Esophagus (tissue), 2 donors: ENCODE measurements around the gene CRMP1. TPM values are rescaled to one million over a fixed set of nuclear protein-coding genes. Genes with fewer than 3 reads are reported as not detected.

ENCODE experiments used
- H3K27ac ChIP-seq, 2 donors: one replicate each; pipeline ENCODE4 v1.5.1; 2013; ENCODE audit warnings: low read depth in 2 of 2, mild to moderate bottlenecking in 2 of 2, inconsistent platforms in 1 of 2, low read length in 1 of 2, moderate library complexity in 1 of 2
- H3K27me3 ChIP-seq, 2 donors: one replicate each; pipeline ENCODE4 v1.6.1; 2013; ENCODE audit warnings: low read length in 2 of 2, control low read depth in 1 of 2, mild to moderate bottlenecking in 1 of 2; ENCODE audit not compliant: insufficient read depth in 2 of 2, control insufficient read depth in 1 of 2
- H3K36me3 ChIP-seq, 2 donors: one replicate each; pipeline ENCODE4 v1.6.1; 2013; ENCODE audit warnings: low read length in 1 of 2; ENCODE audit not compliant: control insufficient read depth in 2 of 2, insufficient read depth in 2 of 2
- H3K4me1 ChIP-seq, 2 donors: one replicate each; pipeline ENCODE4 v1.6.1; 2013; ENCODE audit warnings: low read length in 1 of 2; ENCODE audit not compliant: control insufficient read depth in 2 of 2, insufficient read depth in 2 of 2
- H3K4me3 ChIP-seq, 2 donors: one replicate each; pipeline ENCODE4 v1.5.1; 2013; ENCODE audit warnings: low read length in 2 of 2, mild to moderate bottlenecking in 2 of 2, low read depth in 1 of 2, moderate library complexity in 1 of 2
- H3K9me3 ChIP-seq, 2 donors: one replicate each; pipeline ENCODE4 v1.6.1; 2013; ENCODE audit warnings: mild to moderate bottlenecking in 2 of 2, low read depth in 1 of 2, low read length in 1 of 2, moderate library complexity in 1 of 2; ENCODE audit not compliant: control insufficient read depth in 2 of 2, insufficient read depth in 1 of 2
- WGBS, 2 donors: extraction: QIAGEN DNeasy Blood & Tissue Kit; methylation state at CpG; one replicate each; pipeline ENCODE4 v1.1.7; 2013; 5-methylcytosine and 5-hydroxymethylcytosine counted together
- polyA plus RNA-seq, 2 donors: library from polyadenylated mRNA; stranded (reverse); fragments of 200-250 nt; gene quantifications; one replicate each; pipeline ENCODE4 v1.2.3, GENCODE V29; 2013
- donor health status: healthy with polysubstance abuse.
- donor health status: Bipolar disorder and iron deficiency.

The CRMP1 gene
- polyA plus RNA-seq, 2 donors: 0.35 to 2.3 TPM

DNA sequence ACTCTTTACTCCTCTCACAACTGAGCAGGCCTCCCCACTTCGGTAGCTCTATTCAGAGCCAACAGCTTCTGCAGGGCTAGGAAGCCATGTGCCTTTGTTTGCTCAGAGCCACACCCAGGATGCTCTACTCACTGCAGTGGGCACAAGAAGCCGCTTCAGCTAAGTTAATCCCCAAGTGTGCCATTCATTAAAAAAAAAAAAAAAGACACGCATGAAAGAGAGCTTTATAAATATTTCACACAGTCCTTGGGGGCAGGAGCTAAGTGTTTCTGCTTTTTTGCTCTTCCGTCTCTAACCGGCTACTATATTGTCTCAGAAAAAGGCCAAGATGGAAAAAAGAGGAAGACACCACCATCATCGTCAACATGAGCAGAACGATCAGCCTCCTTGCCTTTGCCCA lies 8.1 kb downstream of the CRMP1 start:
- Histone ChIP-seq H3K4me1 (peaks cover 4 to 6% of the 10 kb centered on the region in 2 donors), H3K9me3 (no peaks in the 10 kb centered on the region), H3K36me3 (no peaks in the 10 kb centered on the region), H3K4me3 (no peak overlapping the region), H3K27ac (no peak overlapping the region), H3K27me3 (peaks cover 0 to 12% of the 10 kb centered on the region in 2 donors)
- WGBS, 2 donors: 56 to 67% methylated on average over 7 of the region's 7 CpGs

DNA sequence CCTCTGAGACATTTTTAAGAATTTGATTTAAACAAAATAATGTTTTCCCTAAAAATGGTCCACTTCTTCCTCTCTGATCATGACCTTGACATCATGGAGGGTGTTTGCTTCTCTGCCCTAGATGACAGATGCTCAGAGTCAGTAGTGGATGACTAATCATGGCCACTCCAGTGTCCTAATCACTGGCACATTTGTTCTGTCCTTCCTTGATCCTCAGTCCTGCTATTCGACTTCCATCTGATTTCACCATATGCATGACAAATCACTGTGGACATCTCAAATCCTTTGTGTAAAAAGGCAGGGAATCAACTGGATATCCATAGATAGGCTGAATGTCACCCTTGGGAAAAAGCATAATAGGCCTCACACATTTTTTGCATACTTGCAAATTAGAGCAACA lies 9.0 kb downstream of the CRMP1 start:
- H3K4me1 ChIP-seq: peaks cover 4 to 6% of the 10 kb centered on the region in 2 donors
- no peaks in the 10 kb centered on the region for H3K9me3 ChIP-seq
- WGBS, 2 donors: 68 to 69% methylated on average over 1 of the region's 1 CpG
- H3K4me3 ChIP-seq: no peak overlapping the region
- H3K36me3 ChIP-seq: no peaks in the 10 kb centered on the region
- no peak overlapping the region for H3K27ac ChIP-seq
- H3K27me3 ChIP-seq: peaks cover 0 to 6% of the 10 kb centered on the region in 2 donors

- H3K36me3 ChIP-seq: no peaks in the 10 kb centered on the region
- H3K4me3 ChIP-seq: no peak overlapping the region
- no peaks in the 10 kb centered on the region for H3K9me3 ChIP-seq
- peaks cover 4 to 6% of the 10 kb centered on the region in 2 donors for H3K4me1 ChIP-seq
- 71 to 76% methylated on average over 3 of the region's 3 CpGs for WGBS, 2 donors
- peaks cover 0 to 3% of the 10 kb centered on the region in 2 donors for H3K27me3 ChIP-seq
- H3K27ac ChIP-seq: no peak overlapping the region
Measured at GRCh38 chr4:5882947-5883346, 9.9 kb downstream of the CRMP1 start.

- H3K27ac ChIP-seq: no peak overlapping the region
- WGBS, 2 donors: 33 to 40% methylated on average over 4 of the region's 4 CpGs
- H3K9me3 ChIP-seq: no peaks in the 10 kb centered on the region
- no peaks in the 10 kb centered on the region for H3K27me3 ChIP-seq
- no peak overlapping the region for H3K4me3 ChIP-seq
- no peaks in the 10 kb centered on the region for H3K4me1 ChIP-seq
- H3K36me3 ChIP-seq: no peaks in the 10 kb centered on the region
Measured at GRCh38 chr4:5881340-5881739, 11.5 kb downstream of the CRMP1 start.

GRCh38 chr4:5878359-5878758 lies 14.5 kb downstream of the CRMP1 start:
- Histone ChIP-seq H3K9me3 (no peaks in the 10 kb centered on the region), H3K27me3 (no peaks in the 10 kb centered on the region), H3K27ac (no peak overlapping the region), H3K4me1 (no peaks in the 10 kb centered on the region), H3K36me3 (no peaks in the 10 kb centered on the region), H3K4me3 (no peak overlapping the region)
- 53 to 55% methylated on average over 6 of the region's 6 CpGs for WGBS, 2 donors

DNA sequence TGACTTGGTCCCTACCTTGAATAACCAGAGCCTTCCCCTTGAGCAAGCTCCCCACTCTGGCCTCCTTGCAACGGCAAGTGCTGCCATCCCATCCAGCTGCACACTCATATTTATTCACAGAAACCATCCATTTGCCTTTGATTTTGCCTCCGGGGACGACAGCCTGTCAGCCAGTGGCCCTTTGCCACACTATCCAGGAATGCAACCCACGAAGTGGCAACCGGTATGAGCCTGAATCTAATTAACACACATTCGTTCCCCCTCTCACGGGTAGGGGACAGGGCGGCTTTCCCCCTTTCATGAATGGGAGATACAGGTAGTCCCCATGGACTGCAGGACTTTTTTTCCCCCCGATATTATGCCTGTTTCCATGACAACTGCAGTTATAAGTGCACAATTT lies 15.5 kb downstream of the CRMP1 start:
- Histone ChIP-seq H3K27me3 (no peaks in the 10 kb centered on the region), H3K4me1 (no peaks in the 10 kb centered on the region), H3K27ac (no peak overlapping the region), H3K36me3 (no peaks in the 10 kb centered on the region), H3K9me3 (no peaks in the 10 kb centered on the region), H3K4me3 (no peak overlapping the region)
- WGBS, 2 donors: 76 to 81% methylated on average over 9 of the region's 9 CpGs

GRCh38 chr4:5874811-5875449 lies 18.0 kb downstream of the CRMP1 start:
- H3K27me3 ChIP-seq: no peaks in the 10 kb centered on the region
- 23 to 30% methylated on average over 6 of the region's 6 CpGs for WGBS, 2 donors
- H3K9me3 ChIP-seq: no peaks in the 10 kb centered on the region
- H3K27ac ChIP-seq: no peak overlapping the region
- no peaks in the 10 kb centered on the region for H3K36me3 ChIP-seq
- H3K4me1 ChIP-seq: no peaks in the 10 kb centered on the region
- H3K4me3 ChIP-seq: no peak overlapping the region

- Histone ChIP-seq H3K9me3 (no peaks in the 10 kb centered on the region), H3K4me1 (no peaks in the 10 kb centered on the region), H3K36me3 (no peaks in the 10 kb centered on the region), H3K4me3 (no peak overlapping the region), H3K27me3 (no peaks in the 10 kb centered on the region), H3K27ac (no peak overlapping the region)
- 75 to 76% methylated on average over 13 of the region's 13 CpGs for WGBS, 2 donors
Measured at GRCh38 chr4:5870701-5871100, 22.2 kb downstream of the CRMP1 start.

- H3K36me3 ChIP-seq: no peaks in the 10 kb centered on the region
- no peaks in the 10 kb centered on the region for H3K9me3 ChIP-seq
- no peaks in the 10 kb centered on the region for H3K4me1 ChIP-seq
- H3K27me3 ChIP-seq: no peaks in the 10 kb centered on the region
- no peak overlapping the region for H3K4me3 ChIP-seq
- no peak overlapping the region for H3K27ac ChIP-seq
- WGBS, 2 donors: 80 to 84% methylated on average over 14 of the region's 14 CpGs
Measured at GRCh38 chr4:5869966-5870619, 22.8 kb downstream of the CRMP1 start.

DNA sequence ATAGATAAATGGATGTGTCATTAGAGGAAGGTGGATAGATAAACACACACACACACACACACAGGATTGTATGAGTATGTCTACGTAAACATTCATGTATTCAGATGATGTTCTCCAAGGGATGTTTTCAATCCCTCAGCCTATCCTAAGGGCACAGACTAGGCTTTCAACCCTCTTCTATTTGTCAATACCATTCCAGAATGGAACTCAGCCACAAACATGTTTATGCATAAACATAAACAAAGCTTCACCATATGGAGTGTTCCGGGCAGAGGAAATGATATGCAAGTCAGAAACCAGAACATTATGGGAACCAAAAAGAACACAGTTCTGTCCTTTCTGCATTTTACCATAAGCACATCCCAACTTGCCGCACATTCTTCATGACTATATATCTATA lies 25.0 kb downstream of the CRMP1 start:
- Histone ChIP-seq H3K4me3 (no peak overlapping the region), H3K4me1 (no peaks in the 10 kb centered on the region), H3K36me3 (no peaks in the 10 kb centered on the region), H3K9me3 (no peaks in the 10 kb centered on the region), H3K27me3 (no peaks in the 10 kb centered on the region), H3K27ac (no peak overlapping the region)
- WGBS, 2 donors: 91 to 96% methylated on average over 3 of the region's 3 CpGs
